BE2C (cell line): ENCODE measurements around the gene AUH.

Experiments used
- DNase-seq: peaks from one replicate; pipeline ENCODE4 v3.0.0-alpha.2; 2020
- H3K27me3 ChIP-seq: fragments of 250-450 bp; sonication (Bioruptor Pico); 2 replicates; pipeline ENCODE4 v1.5.1; 2020; ENCODE audit warnings: mild to moderate bottlenecking
- H3K36me3 ChIP-seq: fragments of 250-450 bp; sonication (Bioruptor Pico); 2 replicates; pipeline ENCODE4 v1.5.1; 2020; ENCODE audit warnings: mild to moderate bottlenecking
- H3K4me1 ChIP-seq: fragments of 250-450 bp; sonication (Bioruptor Pico); 2 replicates; pipeline ENCODE4 v1.5.1; 2020
- H3K4me3 ChIP-seq: 2 replicates; pipeline ENCODE4 v1.5.1; 2011; ENCODE audit warnings: low read depth, low read length
- H3K9me3 ChIP-seq: fragments of 250-450 bp; sonication (Bioruptor Pico); 2 replicates; pipeline ENCODE4 v1.5.1; 2020
- CTCF ChIP-seq: IDR thresholded peaks from 2 replicates; pipeline ENCODE4 v1.5.1; 2012; ENCODE audit warnings: mild to moderate bottlenecking, low read depth, low read length

The AUH gene

DNA sequence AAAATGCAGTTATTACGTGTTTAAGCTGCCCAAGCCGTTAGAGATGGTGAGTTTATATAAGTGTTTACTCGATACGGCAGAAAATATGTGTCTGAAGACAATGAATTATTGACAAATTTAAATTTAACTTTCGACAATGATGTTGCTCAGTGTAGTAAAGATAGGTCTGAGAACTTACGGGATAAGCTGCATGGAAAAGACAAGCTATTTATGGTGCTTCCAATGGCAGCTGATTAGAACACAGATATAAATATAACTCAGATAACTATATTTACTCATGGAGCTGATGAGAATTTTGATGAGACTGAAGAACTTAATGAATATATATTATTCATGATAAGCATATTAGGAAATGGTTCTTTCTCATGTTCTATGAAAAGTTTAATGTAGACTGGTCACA lies 139.3 kb downstream of the AUH start:
- H3K4me1 ChIP-seq: no peaks in the 10 kb centered on the region
- H3K27me3 ChIP-seq: no peaks in the 10 kb centered on the region

DNA sequence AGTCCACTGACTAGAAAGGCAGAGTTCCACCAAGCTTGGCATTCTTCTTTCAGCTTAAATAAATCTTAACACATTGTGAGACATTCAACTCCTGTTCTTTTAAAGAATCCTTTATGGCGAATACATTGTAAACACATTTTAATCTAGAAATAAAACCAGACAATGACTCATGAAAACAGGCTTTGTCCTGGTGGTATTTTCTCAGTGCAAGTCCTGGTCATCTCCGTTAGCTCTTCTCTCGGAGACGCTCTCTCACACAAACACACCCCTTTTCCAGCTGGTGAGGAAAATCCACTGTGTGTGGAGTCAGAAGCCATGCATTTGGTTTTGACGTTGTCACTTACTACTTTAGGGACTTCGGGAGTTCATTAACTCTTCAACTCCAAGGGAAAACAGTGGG lies 140.4 kb downstream of the AUH start:
- Histone ChIP-seq H3K4me1 (no peaks in the 10 kb centered on the region), H3K4me3 (no peak overlapping the region), H3K36me3 (no peaks in the 10 kb centered on the region; the same call in 1 of the 2 replicates), H3K27me3 (no peaks in the 10 kb centered on the region), H3K9me3 (no peaks in the 10 kb centered on the region)
- no peak for DNase-seq
- no peak for TF ChIP-seq CTCF

More for the DNA sequence above, 139.3 kb downstream of the AUH start:
- TF ChIP-seq CTCF: no peak
- H3K4me3 ChIP-seq: no peak overlapping the region
- no peak for DNase-seq
- no peaks in the 10 kb centered on the region for H3K9me3 ChIP-seq
- no peaks in the 10 kb centered on the region; the same call in 1 of the 2 replicates for H3K36me3 ChIP-seq

- no peaks in the 10 kb centered on the region for H3K27me3 ChIP-seq
- no peak for DNase-seq
- no peaks in the 10 kb centered on the region for H3K4me1 ChIP-seq
- H3K4me3 ChIP-seq: no peak overlapping the region
- TF ChIP-seq CTCF: no peak
- H3K9me3 ChIP-seq: no peaks in the 10 kb centered on the region
- H3K36me3 ChIP-seq: no peaks in the 10 kb centered on the region; the same call in 1 of the 2 replicates
Observed at GRCh38 chr9:91220491-91221135, 141.1 kb downstream of the AUH start.

- DNase-seq: no peak
- Histone ChIP-seq H3K9me3 (no peaks in the 10 kb centered on the region), H3K36me3 (no peaks in the 10 kb centered on the region; the same call in 1 of the 2 replicates), H3K4me1 (no peaks in the 10 kb centered on the region), H3K4me3 (no peak overlapping the region), H3K27me3 (no peaks in the 10 kb centered on the region)
- TF ChIP-seq CTCF: no peak
Observed at GRCh38 chr9:91220021-91220420, 141.7 kb downstream of the AUH start.

- no peaks in the 10 kb centered on the region; the same call in 1 of the 2 replicates for H3K36me3 ChIP-seq
- H3K4me3 ChIP-seq: no peak overlapping the region
- H3K4me1 ChIP-seq: no peaks in the 10 kb centered on the region
- H3K9me3 ChIP-seq: no peaks in the 10 kb centered on the region
- TF ChIP-seq CTCF: no peak
- DNase-seq: no peak
- H3K27me3 ChIP-seq: no peaks in the 10 kb centered on the region
Observed at GRCh38 chr9:91219557-91219956, 142.2 kb downstream of the AUH start.

- Histone ChIP-seq H3K4me1 (no peaks in the 10 kb centered on the region), H3K9me3 (no peaks in the 10 kb centered on the region), H3K36me3 (no peaks in the 10 kb centered on the region; the same call in 1 of the 2 replicates), H3K4me3 (no peak overlapping the region), H3K27me3 (no peaks in the 10 kb centered on the region)
- DNase-seq: no peak
- TF ChIP-seq CTCF: no peak
Observed at GRCh38 chr9:91217388-91217787, 144.3 kb downstream of the AUH start.
